Activated B cell treated with CpG ODN at 0.5 μM for 24 hours (primary cell): ENCODE results near the gene C17orf100. TPM values are rescaled to one million over a fixed set of nuclear protein-coding genes. Genes with fewer than 3 reads are reported as not detected.
"Not testable (repeated sequence)": the region's sequence is repeated elsewhere in the genome, so short reads cannot be mapped to it uniquely, and the experiment has no call there.

Source experiments
- ATAC-seq: fragments of 200-7000 bp; cut with Tn5 transposase; one replicate; pipeline ENCODE4 v1.10.0; 2021; ENCODE audit warnings: low read depth, mild to moderate bottlenecking, moderate library complexity
- CTCF ChIA-PET: fragments of 350-600 bp; sonication (Branson Sonifier 250); formaldehyde crosslinking; loops from one replicate; lab custom pipeline; 2021; ENCODE audit warnings: antibody characterized with exemption; lab: Charles Lee
- POLR2A ChIA-PET: fragments of 350-600 bp; sonication (Branson Sonifier 250); formaldehyde crosslinking; loops from one replicate; lab custom pipeline; 2021; ENCODE audit warnings: antibody characterized with exemption; lab: Charles Lee
- DNase-seq: peaks from one replicate; pipeline ENCODE4 v3.0.0; 2022
- H3K27ac Mint-ChIP-seq: one replicate; pipeline ENCODE4 v1.8.0; 2020; ENCODE audit warnings: mixed read lengths
- H3K27me3 Mint-ChIP-seq: one replicate; pipeline ENCODE4 v1.8.0; 2021; ENCODE audit warnings: mixed read lengths
- H3K36me3 Mint-ChIP-seq: one replicate; pipeline ENCODE4 v1.8.0; 2021; ENCODE audit warnings: low read depth, mixed read lengths
- H3K4me1 Mint-ChIP-seq: one replicate; pipeline ENCODE4 v1.8.0; 2021; ENCODE audit warnings: mixed read lengths
- H3K4me3 Mint-ChIP-seq: one replicate; pipeline ENCODE4 v1.8.0; 2020; ENCODE audit warnings: mild to moderate bottlenecking, mixed read lengths
- H3K9me3 Mint-ChIP-seq: one replicate; pipeline ENCODE4 v1.8.0; 2020; ENCODE audit warnings: mixed read lengths
- intact Hi-C: fragments of 100-400 bp; cut with micrococcal nuclease; formaldehyde crosslinking; loops from one replicate; pipeline ENCODE4 v1.15.1; 2024
- total RNA-seq: library from RNA; stranded (reverse); gene quantifications from 2 replicates; pipeline ENCODE4 v1.2.3, GENCODE V29; 2022
- TF ChIP-seq, protein P1 (sequence below): fragments of 200-600 bp; IDR thresholded peaks from one replicate; pipeline ENCODE4 v1.8.0; 2022; ENCODE audit warnings: antibody characterized with exemption, mild to moderate bottlenecking

Gene C17orf100
- total RNA-seq, 1 donor from 2014 or later = 3.5 TPM

DNA sequence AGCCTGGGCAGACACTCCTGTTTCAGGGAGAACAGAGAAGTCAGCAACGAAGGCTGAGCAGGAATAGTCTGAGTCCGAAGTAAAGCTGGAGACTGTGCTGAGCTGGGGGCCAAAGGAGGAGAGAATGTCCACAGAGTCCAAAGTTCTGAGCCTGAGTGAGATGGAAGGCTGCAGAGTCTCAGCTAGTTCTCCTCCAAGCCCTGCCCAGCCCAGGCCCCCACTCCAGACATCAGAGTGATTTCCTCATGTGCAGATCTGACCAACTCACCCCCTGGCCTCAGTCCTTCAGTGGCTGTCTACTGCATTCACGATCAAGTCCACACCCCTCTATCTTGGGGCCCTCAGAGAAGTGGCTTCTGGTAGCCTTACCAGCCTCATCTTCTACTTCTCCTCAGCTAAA, 40.0 kb downstream of the C17orf100 start:
- no peaks in the 10 kb centered on the region for H3K9me3 Mint-ChIP-seq
- DNase-seq (no peak), ATAC-seq (no peak)
- H3K36me3 Mint-ChIP-seq = no peaks in the 10 kb centered on the region
- no peaks in the 10 kb centered on the region for H3K4me1 Mint-ChIP-seq
- ChIA-PET POLR2A (no interaction called here), CTCF (no interaction called here)
- H3K27ac Mint-ChIP-seq = no peak overlapping the region
- intact Hi-C loops = no loop called here
- H3K27me3 Mint-ChIP-seq = peaks cover 27% of the 10 kb centered on the region
- no peak overlapping the region for H3K4me3 Mint-ChIP-seq
- TF ChIP-seq, protein P1, sequence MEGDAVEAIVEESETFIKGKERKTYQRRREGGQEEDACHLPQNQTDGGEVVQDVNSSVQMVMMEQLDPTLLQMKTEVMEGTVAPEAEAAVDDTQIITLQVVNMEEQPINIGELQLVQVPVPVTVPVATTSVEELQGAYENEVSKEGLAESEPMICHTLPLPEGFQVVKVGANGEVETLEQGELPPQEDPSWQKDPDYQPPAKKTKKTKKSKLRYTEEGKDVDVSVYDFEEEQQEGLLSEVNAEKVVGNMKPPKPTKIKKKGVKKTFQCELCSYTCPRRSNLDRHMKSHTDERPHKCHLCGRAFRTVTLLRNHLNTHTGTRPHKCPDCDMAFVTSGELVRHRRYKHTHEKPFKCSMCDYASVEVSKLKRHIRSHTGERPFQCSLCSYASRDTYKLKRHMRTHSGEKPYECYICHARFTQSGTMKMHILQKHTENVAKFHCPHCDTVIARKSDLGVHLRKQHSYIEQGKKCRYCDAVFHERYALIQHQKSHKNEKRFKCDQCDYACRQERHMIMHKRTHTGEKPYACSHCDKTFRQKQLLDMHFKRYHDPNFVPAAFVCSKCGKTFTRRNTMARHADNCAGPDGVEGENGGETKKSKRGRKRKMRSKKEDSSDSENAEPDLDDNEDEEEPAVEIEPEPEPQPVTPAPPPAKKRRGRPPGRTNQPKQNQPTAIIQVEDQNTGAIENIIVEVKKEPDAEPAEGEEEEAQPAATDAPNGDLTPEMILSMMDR = no peak

DNA sequence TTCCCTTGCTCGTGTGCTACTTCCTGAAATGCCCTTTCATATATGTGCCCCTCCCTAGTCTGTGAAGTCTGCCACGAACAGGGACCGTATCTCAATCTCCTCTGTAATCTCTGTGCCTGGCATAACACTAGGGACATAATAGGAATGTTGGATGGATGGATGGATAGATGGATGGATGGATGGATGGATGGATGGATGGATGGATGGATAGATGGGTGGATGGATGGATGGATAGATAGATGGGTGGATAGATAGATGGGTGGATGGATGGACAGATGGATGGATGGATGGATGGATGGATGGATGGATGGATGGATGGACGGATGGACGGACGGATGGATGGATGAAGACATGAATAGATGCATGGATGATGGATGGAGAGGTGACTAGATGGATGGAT, 40.4 kb downstream of the C17orf100 start:
- H3K36me3 Mint-ChIP-seq, H3K4me1 Mint-ChIP-seq, POLR2A ChIA-PET, ATAC-seq, H3K4me3 Mint-ChIP-seq, DNase-seq, H3K27ac Mint-ChIP-seq, CTCF ChIA-PET, H3K9me3 Mint-ChIP-seq, intact Hi-C loops: not testable (repeated sequence)
- peaks cover 29% of the 10 kb centered on the region for H3K27me3 Mint-ChIP-seq

DNA sequence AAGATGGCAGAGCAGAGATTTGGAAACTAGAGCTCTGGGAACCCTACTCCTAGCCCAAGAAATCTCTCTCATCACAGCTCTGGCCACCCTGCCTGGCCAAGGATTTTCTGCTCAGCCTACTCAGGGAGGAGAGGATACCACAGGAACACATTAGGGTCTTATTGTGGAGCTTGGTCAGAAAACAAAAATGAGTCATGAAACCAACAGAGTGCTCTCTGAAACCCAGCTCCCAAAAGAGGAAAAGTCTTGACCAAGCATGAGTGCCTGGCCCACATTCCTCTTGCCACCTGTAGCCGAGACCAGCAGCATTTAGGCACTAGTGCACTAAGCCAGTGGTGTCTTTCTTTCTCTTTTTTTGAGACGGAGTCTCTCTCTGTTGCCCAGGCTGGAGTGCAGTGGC, 43.5 kb downstream of the C17orf100 start:
- DNase-seq = no peak
- intact Hi-C loops = no loop called here
- H3K4me1 Mint-ChIP-seq = no peaks in the 10 kb centered on the region
- H3K9me3 Mint-ChIP-seq = no peaks in the 10 kb centered on the region
- no peaks in the 10 kb centered on the region for H3K36me3 Mint-ChIP-seq
- ChIA-PET POLR2A (no interaction called here), CTCF (no interaction called here)
- H3K27ac Mint-ChIP-seq = no peak overlapping the region
- ATAC-seq = no peak
- H3K27me3 Mint-ChIP-seq = peaks cover 27% of the 10 kb centered on the region
- TF ChIP-seq, protein P1 = no peak
- H3K4me3 Mint-ChIP-seq = no peak overlapping the region

DNA sequence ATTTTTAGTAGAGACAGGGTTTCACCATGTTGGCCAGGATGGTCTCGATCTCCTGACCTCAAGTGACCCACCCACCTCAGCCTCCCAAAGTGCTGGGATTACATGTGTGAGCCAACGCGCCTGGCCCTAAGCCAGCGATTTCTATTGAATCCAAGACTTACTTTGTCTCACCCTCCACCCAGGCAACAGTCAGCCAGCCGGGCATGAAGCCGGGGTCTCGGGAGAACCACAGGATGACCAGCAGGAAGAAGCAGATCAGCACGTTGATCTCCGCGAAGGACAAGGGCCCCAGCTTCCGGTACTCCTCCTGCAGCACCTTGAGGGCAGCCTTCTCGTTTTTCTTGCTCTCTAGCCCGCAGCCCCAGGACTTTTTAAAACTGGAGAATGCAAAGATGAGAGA, 44.0 kb downstream of the C17orf100 start:
- no peaks in the 10 kb centered on the region for H3K4me1 Mint-ChIP-seq
- POLR2A ChIA-PET = no interaction called here
- TF ChIP-seq, protein P1 = no peak
- no peaks in the 10 kb centered on the region for H3K9me3 Mint-ChIP-seq
- no peak overlapping the region for H3K4me3 Mint-ChIP-seq
- intact Hi-C loops = no loop called here
- DNase-seq (no peak), ATAC-seq (no peak)
- no peak overlapping the region for H3K27ac Mint-ChIP-seq
- peaks cover 25% of the 10 kb centered on the region for H3K27me3 Mint-ChIP-seq
- CTCF ChIA-PET = no interaction called here
- no peaks in the 10 kb centered on the region for H3K36me3 Mint-ChIP-seq

DNA sequence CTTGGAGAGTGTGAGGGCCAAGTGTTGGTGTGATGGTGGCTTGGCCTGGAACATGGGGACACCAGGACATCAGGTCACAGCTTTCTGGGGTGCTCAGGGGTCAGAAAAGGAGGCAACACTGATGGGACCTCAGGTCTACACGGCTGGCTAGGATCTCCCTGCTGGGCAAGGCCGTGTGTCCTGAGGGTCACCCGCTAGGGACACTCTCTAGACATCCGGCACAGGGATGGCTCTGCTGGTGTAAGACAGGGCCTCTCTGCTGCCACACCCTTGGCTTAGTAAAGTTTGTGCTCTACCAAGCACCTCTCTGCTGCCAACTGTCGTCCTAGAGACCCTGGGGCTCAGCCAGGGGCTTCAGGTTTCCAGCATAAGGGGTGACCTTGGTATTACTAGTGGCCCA, 45.3 kb downstream of the C17orf100 start:
- DNase-seq (no peak), ATAC-seq (no peak)
- ChIA-PET CTCF (no interaction called here), POLR2A (no interaction called here)
- H3K27ac Mint-ChIP-seq = no peak overlapping the region
- TF ChIP-seq, protein P1 = no peak
- H3K9me3 Mint-ChIP-seq = no peaks in the 10 kb centered on the region
- intact Hi-C loops = no loop called here
- H3K4me1 Mint-ChIP-seq = peaks cover under 1% of the 10 kb centered on the region
- no peak overlapping the region for H3K4me3 Mint-ChIP-seq
- H3K27me3 Mint-ChIP-seq = peaks cover 20% of the 10 kb centered on the region
- no peaks in the 10 kb centered on the region for H3K36me3 Mint-ChIP-seq

DNA sequence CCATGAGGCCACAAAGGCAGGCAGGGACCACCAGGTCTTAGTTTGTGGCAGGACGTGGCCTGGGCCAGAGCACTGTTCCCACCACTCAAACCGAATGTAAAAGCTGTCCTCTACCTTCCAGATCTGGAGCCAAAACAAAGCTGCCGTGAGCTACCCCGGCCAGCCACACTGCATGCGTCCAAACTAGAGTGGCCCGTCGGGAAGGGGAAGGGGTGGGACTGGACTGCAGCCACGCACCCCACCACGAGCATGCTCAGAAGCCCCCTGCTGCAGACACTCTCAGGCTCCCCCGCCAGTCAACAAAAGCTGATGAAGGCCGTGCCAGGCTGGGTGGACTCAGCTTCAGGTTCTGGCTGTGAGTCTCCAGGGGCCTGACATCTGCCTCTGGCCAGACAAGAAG, 46.4 kb downstream of the C17orf100 start:
- DNase-seq = no peak
- TF ChIP-seq, protein P1 = no peak
- ChIA-PET CTCF (no interaction called here), POLR2A (no interaction called here)
- peaks cover 3% of the 10 kb centered on the region for H3K4me1 Mint-ChIP-seq
- H3K36me3 Mint-ChIP-seq = no peaks in the 10 kb centered on the region
- intact Hi-C loops = no loop called here
- no peak overlapping the region for H3K27ac Mint-ChIP-seq
- no peaks in the 10 kb centered on the region for H3K9me3 Mint-ChIP-seq
- no peak overlapping the region for H3K4me3 Mint-ChIP-seq
- ATAC-seq = no peak
- H3K27me3 Mint-ChIP-seq = peaks cover 15% of the 10 kb centered on the region
